AG09309 (cell line): Measurements from ENCODE around the gene AKNA.
A peak's percentile ranks its signal among the peaks of the same experiment; 100 is the strongest.

Experiments used
- DNase-seq: peaks from one replicate; pipeline ENCODE4 v3.0.0-alpha.2; 2010; ENCODE audit warnings: low read depth
- H3K4me3 ChIP-seq: 2 replicates; pipeline ENCODE4 v1.5.1; 2011; ENCODE audit warnings: mild to moderate bottlenecking, low read depth, low read length, moderate library complexity; ENCODE audit not compliant: control insufficient read depth
- CTCF ChIP-seq: IDR thresholded peaks from 2 replicates; pipeline ENCODE4 v1.5.1; 2011; ENCODE audit warnings: mild to moderate bottlenecking, low read depth, low read length, inconsistent platforms; ENCODE audit not compliant: insufficient read depth, control insufficient read depth; ENCODE audit errors: missing control alignments

AKNA gene

GRCh38 chr9:114387680-114388356, at the start of gene AKNA:
TSS of gene AKNA (minus strand) at chr9:114387982. CDS start at chr9:114381333, 6,649 bp downstream.
- H3K4me3 ChIP-seq, result peak within 1 kb of the TSS; percentile 52
- DNase-seq, result no peak
- no peak for TF ChIP-seq CTCF

GRCh38 chr9:114437401-114437893, 49.7 kb upstream of the AKNA start:
- TF ChIP-seq CTCF, result no peak
- DNase-seq, result no peak
- no peak overlapping the region for H3K4me3 ChIP-seq

GRCh38 chr9:114434878-114435311, 47.1 kb upstream of the AKNA start:
- peak; percentile 84 for TF ChIP-seq CTCF
- DNase-seq, result no peak
- H3K4me3 ChIP-seq, result no peak overlapping the region

- DNase-seq, result no peak
- no peak for TF ChIP-seq CTCF
Measured at GRCh38 chr9:114433720-114434255, 46.0 kb upstream of the AKNA start.

GRCh38 chr9:114433086-114433485, 45.3 kb upstream of the AKNA start:
- TF ChIP-seq CTCF, result no peak

More at GRCh38 chr9:114433720-114434255, 46.0 kb upstream of the AKNA start:
- no peak overlapping the region for H3K4me3 ChIP-seq

GRCh38 chr9:114432323-114433067, 44.7 kb upstream of the AKNA start:
- TF ChIP-seq CTCF, result no peak
- DNase-seq, result no peak
- H3K4me3 ChIP-seq, result no peak overlapping the region

More at GRCh38 chr9:114433086-114433485, 45.3 kb upstream of the AKNA start:
- no peak overlapping the region for H3K4me3 ChIP-seq
- no peak for DNase-seq
